BE2C (cell line): ENCODE measurements around the gene SLC28A3.

Experiments used
- DNase-seq: peaks from one replicate; pipeline ENCODE4 v3.0.0-alpha.2; 2020
- H3K27me3 ChIP-seq: fragments of 250-450 bp; sonication (Bioruptor Pico); 2 replicates; pipeline ENCODE4 v1.5.1; 2020; ENCODE audit warnings: mild to moderate bottlenecking
- H3K36me3 ChIP-seq: fragments of 250-450 bp; sonication (Bioruptor Pico); 2 replicates; pipeline ENCODE4 v1.5.1; 2020; ENCODE audit warnings: mild to moderate bottlenecking
- H3K4me1 ChIP-seq: fragments of 250-450 bp; sonication (Bioruptor Pico); 2 replicates; pipeline ENCODE4 v1.5.1; 2020
- H3K4me3 ChIP-seq: 2 replicates; pipeline ENCODE4 v1.5.1; 2011; ENCODE audit warnings: low read depth, low read length
- H3K9me3 ChIP-seq: fragments of 250-450 bp; sonication (Bioruptor Pico); 2 replicates; pipeline ENCODE4 v1.5.1; 2020
- TF ChIP-seq, protein P1 (sequence below): IDR thresholded peaks from 2 replicates; pipeline ENCODE4 v1.5.1; 2012; ENCODE audit warnings: mild to moderate bottlenecking, low read depth, low read length

Gene SLC28A3

DNA sequence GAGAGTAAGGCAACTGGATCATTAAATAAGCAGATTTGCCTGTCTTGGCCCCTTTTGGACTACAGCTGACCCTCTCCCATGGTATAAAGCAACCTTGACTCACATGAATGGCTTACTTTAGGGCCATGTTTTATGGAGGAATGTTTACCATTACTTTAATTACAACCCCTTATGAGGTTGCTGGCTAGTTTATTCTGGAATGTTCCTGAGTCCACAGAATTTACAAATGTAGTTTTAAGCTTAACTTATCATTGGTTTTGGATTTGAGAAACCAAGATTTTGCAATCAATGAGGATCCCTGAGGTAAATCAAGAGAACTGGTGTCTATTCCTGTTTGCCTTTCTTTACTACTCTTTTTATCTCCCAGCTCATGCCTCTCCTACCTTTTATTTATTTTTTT lies 15.7 kb downstream of the SLC28A3 start:
- TF ChIP-seq, protein P1, sequence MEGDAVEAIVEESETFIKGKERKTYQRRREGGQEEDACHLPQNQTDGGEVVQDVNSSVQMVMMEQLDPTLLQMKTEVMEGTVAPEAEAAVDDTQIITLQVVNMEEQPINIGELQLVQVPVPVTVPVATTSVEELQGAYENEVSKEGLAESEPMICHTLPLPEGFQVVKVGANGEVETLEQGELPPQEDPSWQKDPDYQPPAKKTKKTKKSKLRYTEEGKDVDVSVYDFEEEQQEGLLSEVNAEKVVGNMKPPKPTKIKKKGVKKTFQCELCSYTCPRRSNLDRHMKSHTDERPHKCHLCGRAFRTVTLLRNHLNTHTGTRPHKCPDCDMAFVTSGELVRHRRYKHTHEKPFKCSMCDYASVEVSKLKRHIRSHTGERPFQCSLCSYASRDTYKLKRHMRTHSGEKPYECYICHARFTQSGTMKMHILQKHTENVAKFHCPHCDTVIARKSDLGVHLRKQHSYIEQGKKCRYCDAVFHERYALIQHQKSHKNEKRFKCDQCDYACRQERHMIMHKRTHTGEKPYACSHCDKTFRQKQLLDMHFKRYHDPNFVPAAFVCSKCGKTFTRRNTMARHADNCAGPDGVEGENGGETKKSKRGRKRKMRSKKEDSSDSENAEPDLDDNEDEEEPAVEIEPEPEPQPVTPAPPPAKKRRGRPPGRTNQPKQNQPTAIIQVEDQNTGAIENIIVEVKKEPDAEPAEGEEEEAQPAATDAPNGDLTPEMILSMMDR: no peak
- Histone ChIP-seq H3K9me3 (no peaks in the 10 kb centered on the region), H3K36me3 (no peaks in the 10 kb centered on the region), H3K4me1 (no peaks in the 10 kb centered on the region), H3K27me3 (no peaks in the 10 kb centered on the region), H3K4me3 (no peak overlapping the region)
- DNase-seq: no peak

DNA sequence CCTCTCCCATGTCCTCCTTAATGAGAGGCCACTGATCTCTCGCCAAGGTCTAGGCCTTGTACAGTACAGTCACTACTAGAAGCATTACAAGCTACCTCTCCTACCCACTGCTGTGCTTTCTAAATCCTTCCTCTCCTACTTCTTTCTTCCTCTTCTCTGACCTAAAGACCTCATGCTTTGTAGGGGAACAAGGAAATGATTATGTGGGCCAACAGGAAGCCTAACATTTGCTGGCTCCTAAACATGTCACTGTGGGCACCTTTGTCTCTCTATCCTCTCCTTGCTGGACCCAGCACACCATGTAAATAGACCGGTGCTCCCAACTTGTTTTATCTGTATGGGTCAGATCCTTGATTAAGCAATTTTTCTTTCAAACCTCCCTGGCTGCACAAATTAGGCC lies 16.7 kb downstream of the SLC28A3 start:
- TF ChIP-seq, protein P1: no peak
- Histone ChIP-seq H3K27me3 (no peaks in the 10 kb centered on the region), H3K36me3 (no peaks in the 10 kb centered on the region), H3K9me3 (no peaks in the 10 kb centered on the region), H3K4me1 (no peaks in the 10 kb centered on the region), H3K4me3 (no peak overlapping the region)
- DNase-seq: no peak

DNA sequence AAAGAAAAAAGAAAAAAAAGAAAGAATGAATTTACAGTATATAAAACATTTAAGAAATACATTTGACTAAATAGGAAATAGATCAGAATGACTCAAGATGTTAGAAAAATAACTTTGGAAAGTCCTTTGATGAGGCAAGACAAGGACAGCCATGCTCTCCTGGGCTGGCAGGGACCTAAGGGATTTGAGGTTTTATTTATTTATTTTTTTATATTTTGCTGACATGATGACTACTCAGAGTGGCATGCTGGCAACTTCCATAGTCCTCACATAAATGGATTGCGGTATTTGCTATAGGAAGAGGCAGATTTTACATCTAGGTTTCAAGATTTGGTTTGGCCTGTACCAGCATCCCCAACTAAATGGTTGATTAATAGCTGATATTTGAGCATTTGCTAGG lies 17.7 kb downstream of the SLC28A3 start:
- H3K27me3 ChIP-seq: no peaks in the 10 kb centered on the region
- no peaks in the 10 kb centered on the region for H3K9me3 ChIP-seq
- H3K36me3 ChIP-seq: no peaks in the 10 kb centered on the region
- no peak overlapping the region for H3K4me3 ChIP-seq
- TF ChIP-seq, protein P1: no peak
- H3K4me1 ChIP-seq: no peaks in the 10 kb centered on the region
- no peak for DNase-seq

DNA sequence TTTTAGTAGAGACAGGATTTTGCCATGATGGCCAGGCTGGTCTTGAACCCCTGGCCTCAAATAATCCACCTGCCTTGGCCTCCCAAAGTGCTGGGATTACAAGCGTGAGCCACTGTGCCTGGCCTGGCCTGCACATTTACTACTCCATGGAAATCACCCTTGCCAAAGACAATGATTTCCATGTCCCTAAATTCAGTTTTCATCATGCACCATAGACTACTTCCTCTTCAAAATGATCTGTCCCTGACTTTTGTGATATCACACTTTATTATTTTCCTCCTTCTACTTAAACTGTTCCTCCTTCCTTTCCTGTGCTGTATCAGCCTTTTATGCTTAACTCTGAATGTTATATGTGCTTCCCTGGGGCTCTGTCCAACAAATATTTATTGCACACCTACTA lies 20.3 kb downstream of the SLC28A3 start:
- TF ChIP-seq, protein P1: no peak
- Histone ChIP-seq H3K36me3 (no peaks in the 10 kb centered on the region), H3K27me3 (peaks cover 4% of the 10 kb centered on the region; the same call in 1 of the 2 replicates), H3K4me1 (no peaks in the 10 kb centered on the region), H3K9me3 (no peaks in the 10 kb centered on the region), H3K4me3 (no peak overlapping the region)
- no peak for DNase-seq

DNA sequence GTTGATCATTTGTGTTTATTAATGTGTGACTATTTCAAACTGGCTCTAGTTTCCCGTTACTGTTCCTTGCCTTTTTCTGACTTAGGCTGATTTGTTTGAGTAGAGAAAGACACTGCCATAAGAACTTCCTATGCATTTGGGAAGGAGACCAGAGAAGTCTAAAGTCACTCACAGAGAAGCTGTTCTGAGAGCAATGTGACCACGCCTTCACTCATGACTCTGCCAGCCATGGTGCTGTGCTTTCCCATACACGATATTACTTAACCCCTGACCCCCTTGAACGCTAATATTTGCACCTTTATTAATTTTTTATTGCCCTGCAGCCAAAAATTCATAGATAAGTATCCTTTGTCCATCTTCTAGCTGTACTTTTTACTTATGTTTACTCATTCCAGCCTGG lies 20.9 kb downstream of the SLC28A3 start:
- peaks cover 4% of the 10 kb centered on the region; the same call in 1 of the 2 replicates for H3K27me3 ChIP-seq
- H3K36me3 ChIP-seq: no peaks in the 10 kb centered on the region
- TF ChIP-seq, protein P1: no peak
- no peaks in the 10 kb centered on the region for H3K9me3 ChIP-seq
- DNase-seq: no peak
- no peak overlapping the region for H3K4me3 ChIP-seq
- no peaks in the 10 kb centered on the region for H3K4me1 ChIP-seq

DNA sequence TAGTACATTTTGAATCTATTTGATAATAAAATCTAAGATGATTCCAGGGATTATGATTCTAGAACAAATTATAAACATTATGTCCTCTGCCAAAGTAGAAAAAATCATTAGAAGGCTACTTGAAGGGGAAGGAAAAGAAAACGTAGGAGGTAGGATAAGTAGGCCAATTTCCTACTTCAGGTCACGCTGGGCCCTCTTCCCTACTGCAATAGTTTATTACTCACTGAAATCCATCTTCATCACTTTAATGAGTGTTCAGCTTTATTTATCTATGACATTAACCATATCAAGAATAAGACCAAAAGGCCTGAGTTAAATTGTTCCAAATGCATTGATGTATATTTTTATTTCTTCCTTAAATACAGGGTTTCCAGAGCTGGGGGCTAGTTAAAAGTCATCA lies 21.6 kb downstream of the SLC28A3 start:
- Histone ChIP-seq H3K4me3 (no peak overlapping the region), H3K36me3 (no peaks in the 10 kb centered on the region), H3K9me3 (no peaks in the 10 kb centered on the region), H3K4me1 (no peaks in the 10 kb centered on the region), H3K27me3 (peaks cover 4% of the 10 kb centered on the region; the same call in 1 of the 2 replicates)
- DNase-seq: no peak
- TF ChIP-seq, protein P1: no peak
